ENCODE results near the gene LTB. TPM values are rescaled to one million over a fixed set of nuclear protein-coding genes. Genes with fewer than 3 reads are reported as not detected.

LTB gene
- total RNA-seq, 1 experiment from 2014 or later = not detected

GRCh38 chr6:31585491-31585890 is 3.3 kb upstream of the LTB start:
- peak; percentile 42 for DNase-seq (ENCODE audit: low spot score)
- no peak overlapping the region for H3K27ac ChIP-seq (ENCODE audit: low read depth, low read length, poor library complexity, severe bottlenecking)
- ChIA-PET POLR2A (ENCODE audit: low non-redundant PET) (no interaction called here), CTCF (no interaction called here)
- TF ChIP-seq CTCF (conservative IDR thresholded peaks at IDR 0.05; ENCODE audit: low read depth, low read length) (peak; percentile 53), EZH2 (IDR thresholded peaks at IDR 0.05; ENCODE audit: borderline replicate concordance, low read depth, low read length, poor library complexity, severe bottlenecking) (no peak)
- H3K27me3 ChIP-seq (replicated peaks; ENCODE audit: insufficient read depth, low read depth, low read length, poor library complexity) = no peaks in the 10 kb centered on the region
- H3K36me3 ChIP-seq (ENCODE audit: insufficient read depth, low read length, poor library complexity, severe bottlenecking) = no peaks in the 10 kb centered on the region
- H3K4me3 ChIP-seq (ENCODE audit: low read depth, low read length, poor library complexity, severe bottlenecking) = no peak overlapping the region
- intact Hi-C loops (cut with micrococcal nuclease; ENCODE audit: unreplicated experiment) = no loop called here
- no TSS peak for BruUV-seq (replicated peaks)
- H3K4me1 ChIP-seq (ENCODE audit: insufficient read depth, low read length, poor library complexity, severe bottlenecking) = peaks cover 4% of the 10 kb centered on the region
- no peaks in the 10 kb centered on the region for H3K9me3 ChIP-seq (ENCODE audit: low read depth, low read length, poor library complexity, severe bottlenecking)

- Histone ChIP-seq H3K27me3 (replicated peaks; ENCODE audit: insufficient read depth, low read depth, low read length, poor library complexity) (no peaks in the 10 kb centered on the region), H3K36me3 (ENCODE audit: insufficient read depth, low read length, poor library complexity, severe bottlenecking) (no peaks in the 10 kb centered on the region), H3K9me3 (ENCODE audit: low read depth, low read length, poor library complexity, severe bottlenecking) (no peaks in the 10 kb centered on the region), H3K4me3 (ENCODE audit: low read depth, low read length, poor library complexity, severe bottlenecking) (peak overlapping the region; percentile 78), H3K4me1 (ENCODE audit: insufficient read depth, low read length, poor library complexity, severe bottlenecking) (peaks cover 4% of the 10 kb centered on the region), H3K27ac (ENCODE audit: low read depth, low read length, poor library complexity, severe bottlenecking) (peak overlapping the region; percentile 56)
- no peak for DNase-seq (ENCODE audit: low spot score)
- intact Hi-C loops (cut with micrococcal nuclease; ENCODE audit: unreplicated experiment) = loop anchor here (2.0 kb wide), 1 partner anchor 15 kb away; no protein-coding TSS in a partner anchor
- BruUV-seq (replicated peaks) = no TSS peak
- ChIA-PET POLR2A (ENCODE audit: low non-redundant PET) (no interaction called here), CTCF (interaction anchor here (1.0 to 2.6 kb wide), 3 partner anchors 12 to 17 kb away, joined by 3 to 23 read pairs (median 9); partner anchors contain the start of gene NCR3)
- no peak for TF ChIP-seq CTCF (conservative IDR thresholded peaks at IDR 0.05; ENCODE audit: low read depth, low read length)
- no peak for TF ChIP-seq EZH2 (IDR thresholded peaks at IDR 0.05; ENCODE audit: borderline replicate concordance, low read depth, low read length, poor library complexity, severe bottlenecking)
Observed at GRCh38 chr6:31581434-31582229, 592 bp downstream of the LTB start.

GRCh38 chr6:31580807-31581433 is 1.3 kb downstream of the LTB start:
- intact Hi-C loops (cut with micrococcal nuclease; ENCODE audit: unreplicated experiment) = no loop called here
- Histone ChIP-seq H3K36me3 (ENCODE audit: insufficient read depth, low read length, poor library complexity, severe bottlenecking) (no peaks in the 10 kb centered on the region), H3K9me3 (ENCODE audit: low read depth, low read length, poor library complexity, severe bottlenecking) (no peaks in the 10 kb centered on the region), H3K27me3 (replicated peaks; ENCODE audit: insufficient read depth, low read depth, low read length, poor library complexity) (no peaks in the 10 kb centered on the region), H3K4me1 (ENCODE audit: insufficient read depth, low read length, poor library complexity, severe bottlenecking) (no peaks in the 10 kb centered on the region), H3K27ac (ENCODE audit: low read depth, low read length, poor library complexity, severe bottlenecking) (peak overlapping the region; percentile 56), H3K4me3 (ENCODE audit: low read depth, low read length, poor library complexity, severe bottlenecking) (peak overlapping the region; percentile 78)
- TF ChIP-seq CTCF (conservative IDR thresholded peaks at IDR 0.05; ENCODE audit: low read depth, low read length) (peak; percentile 95), EZH2 (IDR thresholded peaks at IDR 0.05; ENCODE audit: borderline replicate concordance, low read depth, low read length, poor library complexity, severe bottlenecking) (no peak)
- peak; percentile 86 for DNase-seq (ENCODE audit: low spot score)
- POLR2A ChIA-PET (ENCODE audit: low non-redundant PET) = no interaction called here
- BruUV-seq (replicated peaks) = no TSS peak
- CTCF ChIA-PET = interaction anchor here (1.0 to 2.6 kb wide), 3 partner anchors 12 to 18 kb away, joined by 3 to 23 read pairs (median 9); partner anchors contain the start of gene NCR3

Measured in A673 (cell line).